CD4-positive, alpha-beta T cell treated with Interleukin-17A for 4 hours (primary cell): ENCODE measurements around the gene HOXB3.
A peak's percentile ranks its signal among the peaks of the same experiment; 100 is the strongest.

Experiments used
- DNase-seq: peaks from one replicate; pipeline ENCODE4 v3.0.0-alpha.2; 2020; ENCODE audit warnings: mixed read lengths

The HOXB3 gene

DNA sequence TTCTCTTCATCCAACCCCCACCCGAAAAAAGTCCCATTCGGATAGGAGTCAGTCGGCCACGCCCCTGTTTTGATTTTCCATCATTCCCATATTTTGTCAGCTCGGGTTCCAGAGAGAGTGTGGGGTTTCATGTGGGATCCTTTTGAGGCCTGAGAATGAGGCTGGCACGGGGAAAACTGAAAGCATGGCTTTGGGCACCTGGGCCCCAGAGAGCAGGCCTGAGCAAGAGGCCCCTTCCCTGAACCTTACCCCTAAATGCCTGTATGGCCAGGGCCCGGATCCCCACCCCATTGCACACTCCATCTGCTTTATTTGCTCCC, 7.3 kb downstream of the HOXB3 start:
- no peak for DNase-seq

DNA sequence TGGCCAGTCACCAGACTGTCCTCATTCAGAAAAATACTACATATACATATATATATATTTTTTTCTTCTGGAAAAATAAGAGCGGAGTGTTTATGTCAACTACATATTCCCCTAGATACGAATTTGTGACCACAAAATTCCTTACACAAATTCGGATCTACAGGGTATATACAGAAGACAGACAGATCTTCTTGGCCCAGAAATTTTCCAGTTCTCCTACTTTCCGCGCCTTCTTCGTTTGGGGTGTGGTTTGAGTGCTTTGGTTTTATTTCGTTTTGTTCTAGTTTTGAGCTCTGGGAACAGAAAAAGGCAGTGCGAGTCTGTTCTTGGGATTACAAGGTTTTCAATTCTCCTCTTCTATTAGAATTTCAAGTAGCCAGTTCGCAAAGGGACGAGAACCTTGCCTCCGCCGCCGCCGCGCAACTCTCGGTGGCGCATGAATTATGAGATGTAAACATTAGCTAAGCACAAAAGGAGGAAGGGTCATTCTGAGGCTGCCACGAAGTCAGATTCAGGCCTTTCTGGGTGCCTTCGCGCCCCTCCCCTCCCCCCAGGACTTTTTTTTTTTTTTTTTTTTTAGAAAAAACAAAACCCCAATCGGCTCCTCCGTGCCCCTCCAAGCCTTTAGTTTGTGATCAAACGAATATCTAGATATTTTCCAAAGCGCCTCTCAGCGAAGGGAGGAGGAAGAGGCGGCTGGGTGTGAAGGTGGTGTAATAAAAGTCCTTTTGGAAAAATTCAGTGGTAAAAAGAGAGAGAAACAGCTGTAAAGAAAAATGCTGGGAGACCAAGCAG, 10.1 kb downstream of the HOXB3 start:
- DNase-seq = no peak

DNA sequence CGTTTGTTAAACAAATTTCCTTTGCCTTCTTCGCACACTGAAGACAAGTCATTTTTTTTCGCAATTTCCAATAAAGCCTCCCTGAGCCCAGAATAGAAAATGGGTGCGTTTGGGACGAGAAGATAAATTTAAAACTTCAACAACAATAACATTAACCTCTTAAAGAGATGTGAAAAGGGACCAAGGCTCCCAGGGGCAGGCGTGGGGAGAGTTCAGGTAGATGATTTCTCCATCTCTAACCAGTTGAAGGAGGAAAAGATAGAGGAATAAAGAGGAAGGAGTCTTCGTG, 10.6 kb downstream of the HOXB3 start:
- no peak for DNase-seq

DNA sequence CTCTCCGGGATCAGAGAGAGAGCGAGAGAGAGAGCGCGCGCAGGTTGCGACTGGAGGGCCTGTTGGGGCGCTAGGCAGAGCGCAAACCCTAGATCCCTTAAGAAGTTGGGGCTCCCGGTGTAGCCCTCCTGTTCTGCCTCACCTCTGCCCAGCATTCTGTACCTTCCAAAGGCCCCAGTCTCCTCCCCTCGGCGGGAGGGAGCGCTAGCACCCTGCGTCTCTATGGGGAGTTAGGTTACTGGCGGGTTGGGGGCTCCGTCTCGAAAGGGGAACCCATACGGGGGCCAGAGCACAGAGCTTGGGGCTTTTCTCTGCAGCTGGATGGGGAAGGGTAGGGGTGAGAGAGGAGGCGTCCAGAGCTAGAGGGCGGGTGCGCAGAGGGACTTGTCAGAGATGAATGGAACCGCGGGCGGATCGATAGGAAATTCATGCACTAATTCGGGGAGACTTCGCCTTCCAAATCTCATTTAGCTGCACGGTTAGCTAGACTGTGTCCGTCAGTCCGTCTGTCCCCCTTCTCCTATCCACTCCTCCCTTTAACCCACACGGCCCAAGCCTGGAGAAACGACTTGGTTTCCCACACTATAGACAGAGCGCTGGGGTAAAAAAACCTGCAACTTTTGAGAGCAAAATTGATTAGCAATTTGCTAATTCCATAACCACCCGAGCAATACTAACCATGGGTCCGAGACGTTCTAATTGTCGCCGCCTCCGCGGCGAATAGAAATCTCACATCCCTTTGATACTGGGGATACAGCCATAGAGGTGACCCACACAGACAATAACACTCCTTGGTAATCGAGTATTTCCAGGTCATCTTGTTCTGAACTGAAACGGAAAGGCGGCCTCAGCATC, 11.2 kb downstream of the HOXB3 start:
- no peak for DNase-seq

DNA sequence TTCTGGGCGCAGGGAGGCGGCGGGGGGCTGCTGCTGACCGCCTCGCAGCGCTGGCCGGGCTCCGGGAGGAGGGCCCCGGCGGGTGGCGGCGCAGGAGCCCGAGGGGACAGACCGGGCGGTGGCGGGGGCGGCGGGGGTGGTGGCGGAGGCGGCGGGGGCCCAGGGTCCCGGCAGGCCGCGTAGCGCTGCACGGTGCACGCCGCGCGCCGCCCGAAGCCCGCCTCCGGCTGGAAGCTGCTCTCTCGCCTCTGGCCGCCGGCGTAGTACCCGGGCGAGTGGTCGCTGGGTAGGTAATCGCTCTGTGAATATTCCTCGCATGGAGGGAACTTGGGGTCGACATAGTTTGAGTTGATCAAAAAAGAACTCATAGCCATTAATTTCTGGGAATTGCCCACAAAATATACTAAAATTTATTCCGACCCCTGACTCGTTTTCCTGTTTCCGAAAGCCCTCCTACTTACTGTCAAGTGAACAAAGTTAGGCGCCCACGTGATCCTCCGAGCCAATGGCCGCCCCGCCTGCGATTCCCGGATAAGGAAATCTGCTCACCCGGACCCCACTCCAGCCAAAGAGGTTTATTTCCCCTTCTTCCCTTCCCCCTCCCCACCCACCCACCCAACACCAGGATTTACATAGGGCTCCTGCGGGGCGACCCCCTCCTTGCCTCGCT, 12.0 kb downstream of the HOXB3 start, which contains the start of gene HOXB4:
Gene HOXB4 (minus strand): TSS at position 405 of the 670 bp plus-strand sequence. CDS start 31 bp downstream, at position 374.
- DNase-seq = peak; percentile 77

DNA sequence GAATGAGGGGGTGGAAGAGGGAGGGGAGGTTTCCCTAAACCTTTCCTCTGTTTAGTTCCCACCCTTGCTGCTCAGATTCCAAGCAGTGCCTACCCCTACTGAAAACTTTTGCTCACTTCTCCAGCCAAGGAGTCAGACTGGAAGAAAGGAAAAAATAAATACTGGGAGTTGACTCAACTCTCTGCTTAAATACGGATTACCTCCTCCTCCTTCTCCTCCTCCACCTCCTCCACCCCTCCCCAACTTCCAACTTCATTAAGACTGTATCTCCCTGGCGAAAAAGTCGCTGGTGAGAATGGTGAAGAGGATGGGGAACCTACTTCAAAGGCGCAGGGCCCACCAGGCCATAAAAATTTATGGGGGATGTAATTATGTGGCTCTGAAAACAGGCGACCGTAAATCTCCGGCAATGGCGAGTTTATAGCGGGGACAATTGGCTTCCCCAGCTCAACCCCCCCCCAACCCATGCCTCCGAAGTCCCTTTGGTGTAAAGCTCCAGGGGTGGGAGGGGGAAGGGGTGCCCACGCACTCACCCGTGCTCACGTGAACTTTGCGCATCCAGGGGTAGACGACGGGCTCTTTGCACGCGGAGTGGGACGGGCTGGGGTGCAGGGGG, 12.6 kb downstream of the HOXB3 start:
- DNase-seq = peak; percentile 37

DNA sequence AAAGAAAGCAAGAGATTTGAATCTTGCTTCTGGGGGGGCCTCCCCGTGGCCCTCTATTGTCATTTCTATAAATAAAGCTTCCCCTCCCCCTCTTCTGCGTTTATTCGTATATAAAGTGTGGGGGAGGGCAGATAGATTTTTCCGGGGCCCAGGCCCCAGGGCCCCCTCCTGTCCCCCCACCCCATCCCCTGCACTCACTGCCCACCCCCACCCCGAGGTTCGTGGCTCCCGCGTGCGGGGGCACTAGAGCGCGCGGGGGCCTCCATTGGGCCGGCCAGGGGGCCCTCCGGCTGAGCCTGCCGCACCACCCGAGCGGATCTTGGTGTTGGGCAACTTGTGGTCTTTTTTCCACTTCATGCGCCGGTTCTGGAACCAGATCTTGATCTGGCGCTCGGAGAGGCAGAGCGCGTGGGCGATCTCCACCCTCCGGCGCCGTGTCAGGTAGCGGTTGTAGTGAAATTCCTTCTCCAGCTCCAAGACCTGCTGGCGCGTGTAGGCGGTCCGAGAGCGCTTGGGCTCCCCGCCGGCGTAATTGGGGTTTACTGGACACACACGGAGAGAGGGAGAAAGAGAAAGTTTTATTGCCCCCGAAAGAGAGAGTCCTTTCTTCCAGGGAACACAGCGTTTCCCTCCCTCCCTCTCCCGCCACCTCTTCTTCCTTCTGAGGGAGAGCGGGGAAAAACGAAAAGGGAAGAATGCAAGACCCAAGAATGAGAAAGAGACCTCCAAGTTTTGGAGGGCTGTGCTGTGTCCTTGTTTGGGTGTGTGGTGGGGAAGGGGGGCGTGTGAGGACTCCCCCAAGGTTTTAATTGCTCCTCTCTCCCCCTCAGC, 13.3 kb downstream of the HOXB3 start:
- no peak for DNase-seq

DNA sequence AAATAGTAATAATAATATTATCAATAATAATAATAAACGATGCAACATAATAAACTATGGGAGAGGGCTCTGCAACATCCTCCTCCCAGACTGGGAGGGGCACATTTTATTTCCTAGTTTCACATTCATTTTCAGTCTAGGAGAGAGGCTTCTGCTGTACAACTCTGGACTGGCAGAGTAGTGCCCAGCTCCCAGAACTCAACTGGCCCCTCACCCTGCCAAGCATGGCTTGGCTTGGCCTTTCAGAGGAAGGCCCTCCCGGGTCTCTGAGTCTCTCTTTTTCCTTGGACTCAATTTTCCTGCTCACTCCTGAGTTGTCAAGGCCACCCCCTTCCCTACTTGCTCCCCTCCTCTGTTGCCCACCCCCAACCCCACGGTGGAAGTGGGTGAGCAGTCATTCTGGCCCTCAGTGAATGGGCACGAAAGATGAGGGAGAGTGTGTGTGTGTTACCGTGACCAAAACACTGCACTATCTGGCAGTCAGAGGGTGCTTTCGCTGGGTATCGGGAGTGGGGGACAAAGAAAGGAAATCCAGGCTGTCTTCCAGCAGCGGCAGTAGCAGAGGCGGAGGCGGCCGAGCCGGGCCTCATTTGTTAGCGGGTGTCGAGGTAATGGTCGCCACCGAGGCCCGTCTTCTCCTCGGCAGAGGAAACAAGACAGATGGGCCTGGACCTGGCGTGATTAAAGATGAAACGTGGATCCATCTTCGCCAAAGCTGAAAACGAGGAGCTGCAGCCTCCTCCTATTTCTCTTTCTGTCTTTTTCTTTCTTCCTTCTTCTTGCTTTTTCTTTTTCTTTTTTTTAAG, 14.2 kb downstream of the HOXB3 start:
- no peak for DNase-seq

DNA sequence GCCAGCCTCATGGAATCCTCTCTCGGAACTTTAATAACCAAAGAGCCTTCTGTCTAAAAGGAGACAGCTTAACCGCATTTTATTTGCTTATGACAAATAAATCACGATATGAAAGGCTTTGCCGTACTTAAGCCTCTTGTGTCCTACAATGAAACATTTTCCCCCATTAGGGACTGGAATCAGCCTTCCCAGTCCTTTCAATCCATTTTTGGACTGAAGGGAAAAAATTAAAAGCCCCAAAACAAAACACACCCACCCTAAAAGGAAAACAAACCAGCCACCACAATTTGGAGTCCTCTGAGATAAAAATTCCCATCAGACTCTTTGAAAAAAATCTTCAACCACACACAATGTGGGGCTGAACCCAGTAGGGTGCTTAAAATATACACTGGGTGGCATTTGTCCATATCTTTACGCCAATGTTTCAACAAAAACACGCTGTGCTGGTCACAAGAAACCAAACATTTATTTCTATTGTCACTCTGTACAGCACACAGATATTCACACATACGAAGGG, 14.9 kb downstream of the HOXB3 start:
- no peak for DNase-seq

DNA sequence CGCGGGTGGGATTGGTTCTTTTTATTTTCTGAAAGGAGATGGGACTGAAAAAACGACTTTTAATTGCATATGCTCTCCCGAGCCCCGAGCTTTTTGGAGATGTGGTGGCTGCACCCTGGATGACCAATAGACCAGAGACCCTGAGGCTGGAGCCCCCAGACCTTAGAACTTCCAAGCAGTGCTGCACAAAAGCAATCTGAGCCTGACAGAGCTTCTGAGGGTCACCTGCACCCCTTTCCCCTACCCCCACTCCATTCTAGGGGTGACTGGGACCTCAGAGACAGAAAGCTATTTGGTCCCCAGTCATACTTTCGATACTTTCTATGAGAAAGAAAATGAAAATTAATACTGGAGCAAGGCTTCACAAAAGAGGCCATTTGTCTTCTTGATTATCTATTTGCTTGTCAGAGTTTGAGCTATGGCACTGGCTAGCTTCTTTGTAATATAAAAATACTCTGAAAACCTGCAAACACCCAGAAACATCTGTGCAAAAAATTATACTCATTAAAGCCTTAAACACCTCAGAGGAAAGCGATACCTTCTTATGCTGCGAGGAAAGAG, 15.5 kb downstream of the HOXB3 start:
- no peak for DNase-seq

DNA sequence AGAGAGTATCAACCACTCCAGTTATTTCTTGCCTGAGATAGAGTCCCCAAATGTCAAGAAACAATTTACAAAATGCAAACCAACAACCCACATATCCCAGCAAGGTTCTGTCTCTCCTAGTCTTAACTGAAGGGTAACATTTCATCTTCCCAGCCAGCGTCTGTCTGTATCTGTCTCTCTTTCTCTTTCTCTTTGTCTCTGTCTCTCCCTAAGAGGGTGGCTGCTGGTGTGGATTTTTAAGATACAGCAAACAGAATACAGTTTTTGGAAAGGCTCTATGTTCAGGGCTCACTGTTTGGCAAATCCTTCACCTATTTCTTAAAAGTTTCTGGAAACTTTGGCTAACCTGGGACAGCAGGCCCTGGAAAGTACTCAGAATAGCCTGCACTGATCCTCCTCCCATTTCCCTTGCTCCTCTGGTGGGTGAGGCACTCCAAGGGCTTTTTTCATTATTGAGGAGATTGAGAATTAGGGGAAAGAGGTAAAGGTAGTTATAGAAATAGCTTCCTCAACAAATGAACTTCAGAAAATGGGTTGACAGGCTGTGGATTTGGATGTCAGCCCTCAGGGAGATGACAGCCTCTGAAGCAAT, 18.1 kb downstream of the HOXB3 start:
- no peak for DNase-seq

DNA sequence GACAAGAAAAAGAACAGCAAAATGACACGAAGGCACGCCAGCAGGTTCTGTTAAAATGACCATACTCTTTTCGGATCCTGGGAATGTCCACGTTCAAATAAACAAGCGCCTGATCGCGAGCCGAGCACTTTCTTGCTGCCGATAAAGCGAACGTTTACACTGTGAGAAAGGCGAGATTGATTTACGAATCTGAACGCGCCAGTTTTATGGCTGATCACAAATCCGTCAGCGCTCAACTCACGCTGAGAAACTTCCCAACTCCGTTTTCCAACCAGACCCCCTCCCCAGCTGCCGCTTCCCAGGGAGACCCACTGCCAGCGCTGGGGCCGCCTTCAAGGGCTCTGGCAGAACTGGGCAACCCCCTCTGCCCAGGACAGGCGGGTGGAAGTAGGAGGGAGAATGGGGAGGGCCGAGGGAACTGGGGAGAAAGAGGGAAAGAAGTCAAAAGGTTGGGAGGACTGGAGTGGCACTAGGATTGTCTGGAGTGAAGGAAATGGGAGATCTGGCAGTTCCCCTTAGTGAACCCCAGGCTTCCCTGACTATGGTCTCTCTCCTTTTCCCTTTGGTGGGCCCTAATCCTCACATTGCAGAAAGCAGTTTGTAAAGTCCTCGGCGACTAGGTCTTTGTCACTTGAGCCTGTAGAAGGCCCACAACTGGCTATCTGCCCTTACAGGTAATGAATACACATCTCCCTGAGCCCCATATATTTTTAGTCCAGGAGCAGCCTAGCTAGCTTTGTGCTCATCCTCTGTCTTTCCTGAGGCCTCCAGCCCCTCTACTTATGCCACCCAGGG, 18.8 kb downstream of the HOXB3 start:
- DNase-seq = no peak

DNA sequence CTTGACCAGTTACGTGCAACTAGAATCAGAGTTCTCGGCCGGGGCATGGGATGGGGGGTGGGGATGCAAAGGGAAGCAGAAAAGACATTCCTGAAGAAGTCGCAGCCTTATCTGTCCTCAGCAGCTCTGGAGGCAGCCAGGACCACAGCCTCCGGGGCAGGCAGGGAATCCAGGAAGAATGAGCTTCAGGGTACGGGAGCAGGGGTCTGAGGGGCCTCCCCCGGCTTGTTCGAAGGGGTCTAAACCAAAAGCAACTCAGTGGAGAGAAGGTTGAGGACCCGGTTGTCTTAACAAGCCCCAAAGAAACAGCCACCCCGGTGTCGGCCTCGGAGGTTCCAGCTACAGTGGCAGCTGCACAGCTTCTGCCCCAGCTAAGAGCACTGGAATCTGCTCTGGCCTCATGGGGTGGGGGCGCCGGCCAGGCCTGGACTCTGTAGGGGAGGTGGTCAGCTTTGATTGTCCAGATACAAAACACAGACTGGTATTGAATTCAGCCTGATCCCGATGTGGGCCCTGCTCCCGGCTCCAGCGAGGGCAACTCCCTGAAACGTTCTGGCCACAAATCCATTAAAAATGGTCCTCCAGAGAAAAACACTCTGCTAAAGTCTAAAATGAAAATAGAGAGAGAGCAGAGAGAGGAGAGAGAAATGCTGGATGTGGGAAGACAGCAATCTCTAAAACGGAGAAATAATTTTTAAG, 19.6 kb downstream of the HOXB3 start:
- no peak for DNase-seq

DNA sequence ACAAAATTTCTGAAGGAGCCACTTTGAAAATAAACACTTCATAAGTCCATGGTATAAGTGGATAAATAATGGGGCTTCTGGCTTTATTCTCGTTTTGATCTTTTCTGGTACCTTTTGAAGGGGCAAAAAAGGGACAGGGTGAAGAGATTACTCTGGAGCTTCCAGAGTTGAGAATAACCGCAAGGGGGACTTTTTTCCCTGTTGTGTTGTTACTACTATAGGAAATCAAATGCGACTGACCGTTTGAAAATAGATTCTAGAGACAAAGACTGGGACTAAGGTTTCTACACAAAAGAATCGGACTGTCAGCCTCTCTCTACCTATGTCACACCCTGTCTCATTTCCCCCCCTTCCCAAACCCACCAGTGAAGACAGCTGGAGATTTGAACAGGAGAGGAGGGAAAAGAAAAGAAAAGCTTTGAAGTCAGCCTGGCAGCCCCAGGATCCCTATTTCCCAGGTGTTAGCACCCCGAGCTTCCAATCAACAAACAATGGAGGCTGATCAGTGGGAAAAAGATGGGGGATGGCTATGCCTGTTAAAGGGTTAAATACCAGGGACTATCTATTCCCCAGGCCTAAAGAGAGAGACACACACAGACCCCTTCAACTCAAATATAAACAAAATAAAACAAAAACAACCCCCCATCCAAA, 20.2 kb downstream of the HOXB3 start:
- DNase-seq = no peak

DNA sequence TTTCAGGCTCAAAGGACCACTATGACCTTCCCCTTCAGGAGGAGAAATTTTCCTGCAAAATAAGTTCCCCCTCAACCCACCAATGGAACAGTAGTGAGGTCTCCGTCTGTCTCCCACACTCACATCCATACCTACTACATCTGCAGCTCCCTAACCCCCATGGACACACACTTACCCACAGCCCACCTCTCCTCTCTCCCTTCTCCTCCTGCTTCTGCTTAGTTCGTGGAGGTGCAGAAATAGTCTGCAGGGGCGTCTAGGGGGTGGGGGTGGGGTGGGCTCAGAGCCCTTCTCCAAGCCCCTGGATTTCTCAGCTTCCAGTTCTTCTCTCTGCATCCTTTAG, 20.8 kb downstream of the HOXB3 start:
- no peak for DNase-seq

DNA sequence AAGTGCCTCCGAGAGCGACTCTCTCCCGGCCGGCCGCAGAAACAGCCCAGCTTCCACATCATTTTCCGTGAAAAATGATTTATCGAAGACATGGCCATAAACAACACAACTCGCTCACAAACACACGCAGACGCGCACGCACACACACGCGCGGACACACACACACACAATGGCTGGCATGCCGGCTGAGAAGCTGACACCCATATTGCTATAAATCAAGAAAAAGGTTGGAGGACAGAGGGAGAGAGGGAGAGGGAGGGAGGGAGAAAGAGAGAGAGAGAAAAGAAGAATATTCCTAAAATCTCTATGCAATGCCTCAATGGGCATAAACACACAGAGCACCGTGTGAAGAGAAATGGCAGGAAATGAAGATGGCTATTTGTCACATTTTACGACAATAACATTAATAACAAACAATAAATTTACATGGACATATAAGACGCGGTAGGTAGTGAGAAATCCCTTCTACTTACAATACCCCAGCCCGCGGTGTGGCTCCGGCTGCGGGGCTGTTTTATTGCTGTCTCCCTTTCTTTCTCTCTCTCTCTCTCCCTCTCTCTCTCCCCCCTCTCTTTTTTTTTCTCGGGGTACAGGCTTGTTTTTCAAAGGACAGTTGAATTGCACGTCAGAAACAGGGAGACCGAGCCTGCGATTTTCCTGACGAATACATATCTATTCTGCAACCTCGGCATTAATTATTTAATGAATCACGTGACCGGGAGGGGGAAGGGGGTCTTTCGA, 21.4 kb downstream of the HOXB3 start:
- no peak for DNase-seq

DNA sequence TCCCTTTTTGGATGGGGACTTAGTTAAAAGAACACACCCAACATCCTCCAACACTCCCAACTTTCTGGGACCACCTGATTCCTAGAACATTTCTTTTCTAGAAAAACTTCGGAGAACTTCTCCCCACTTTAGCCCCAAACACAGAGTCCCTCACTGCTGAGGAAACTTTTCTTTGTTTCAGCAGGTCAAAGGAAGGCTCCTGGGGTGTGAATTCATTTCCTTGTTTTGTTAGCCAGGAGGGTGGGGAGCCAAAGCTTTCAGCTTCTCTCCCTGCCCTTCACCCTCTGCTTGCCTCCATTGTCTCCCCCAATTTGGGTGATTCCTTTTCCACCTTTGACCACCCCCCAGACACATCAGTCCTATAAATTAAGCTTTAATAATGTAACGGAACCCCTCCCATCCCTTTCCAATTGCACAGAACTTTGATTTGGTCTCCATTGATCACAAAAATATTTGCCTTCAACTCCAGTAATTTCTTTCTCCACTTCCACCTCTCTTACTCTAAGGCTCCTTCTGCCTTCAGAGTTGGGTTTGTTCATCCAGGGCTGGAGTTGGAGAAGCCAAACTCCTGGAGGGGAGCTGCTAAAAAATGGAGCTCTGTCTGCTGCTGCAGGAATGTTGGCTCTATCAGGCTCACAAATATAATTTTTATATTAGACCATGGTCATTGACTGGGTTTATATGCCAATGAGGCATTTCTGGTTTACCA, 22.2 kb downstream of the HOXB3 start:
- DNase-seq = no peak
